ENCODE data around the gene TMEM9. TPM values are rescaled to one million over a fixed set of nuclear protein-coding genes. Genes with fewer than 3 reads are reported as not detected.

Gene TMEM9
- total and polyA plus RNA-seq, 10 donors: 21.5 to 50.3 (median 34.7) TPM

DNA sequence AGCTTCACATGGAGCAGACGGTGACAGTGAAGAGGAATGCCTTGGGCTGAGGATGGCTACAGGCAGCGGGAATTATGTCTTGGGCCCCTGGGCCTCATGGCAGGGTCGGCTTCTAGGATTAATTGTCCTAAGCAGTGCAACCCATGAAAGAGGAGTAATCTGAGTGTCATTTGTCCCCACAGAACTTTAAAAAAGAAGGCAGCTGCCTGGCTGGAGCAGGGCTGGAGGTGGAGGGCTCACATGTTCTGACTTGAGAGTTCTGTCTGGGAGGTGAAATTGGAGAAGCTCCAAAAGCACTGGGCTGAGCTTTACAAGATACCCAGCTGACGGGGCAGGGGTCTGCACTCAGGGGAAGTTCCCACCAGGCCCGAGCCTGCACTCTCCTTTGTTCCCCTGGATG lies 64.7 kb downstream of the TMEM9 start:
- peaks cover 0 to 13% (median 0%) of the 10 kb centered on the region in 7 donors for H3K27me3 ChIP-seq (replicated peaks in 1 of 7)
- intact Hi-C loops (cut with DNase I; ENCODE audit: low total_unique reads): no loop called here

DNA sequence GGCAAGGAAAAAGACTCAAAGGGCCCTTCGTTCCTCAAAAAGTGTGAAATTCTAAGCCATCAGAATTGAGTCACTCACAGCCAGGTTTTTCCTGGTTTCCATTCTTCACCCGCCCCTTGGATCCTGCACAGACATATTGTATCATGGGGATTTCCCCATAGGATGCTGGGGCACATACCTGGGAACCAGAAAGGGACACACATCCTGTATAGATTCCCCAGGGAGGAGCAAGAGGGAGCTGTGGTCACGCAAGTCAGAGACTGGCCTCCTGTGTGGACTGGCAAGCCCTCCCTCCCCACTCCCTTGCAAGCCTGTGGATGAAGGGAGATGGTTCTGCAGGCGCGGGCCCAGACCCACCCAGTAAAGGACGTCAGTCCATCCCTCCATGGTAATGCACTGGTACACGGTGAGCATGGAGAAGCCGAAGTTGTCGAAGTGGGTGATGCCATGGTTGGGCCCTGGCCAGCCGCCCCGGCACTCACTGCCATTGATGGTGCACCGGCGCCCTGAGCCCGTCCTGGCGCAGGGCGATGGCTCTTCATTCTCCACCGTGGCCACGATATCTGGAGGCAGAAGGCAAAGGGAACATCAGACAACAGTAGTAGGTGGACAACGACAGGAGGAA lies 65.3 kb downstream of the TMEM9 start:
- no peak for TF ChIP-seq POLR2AphosphoS5 (IDR thresholded peaks at IDR 0.05)
- TF ChIP-seq, protein P1, sequence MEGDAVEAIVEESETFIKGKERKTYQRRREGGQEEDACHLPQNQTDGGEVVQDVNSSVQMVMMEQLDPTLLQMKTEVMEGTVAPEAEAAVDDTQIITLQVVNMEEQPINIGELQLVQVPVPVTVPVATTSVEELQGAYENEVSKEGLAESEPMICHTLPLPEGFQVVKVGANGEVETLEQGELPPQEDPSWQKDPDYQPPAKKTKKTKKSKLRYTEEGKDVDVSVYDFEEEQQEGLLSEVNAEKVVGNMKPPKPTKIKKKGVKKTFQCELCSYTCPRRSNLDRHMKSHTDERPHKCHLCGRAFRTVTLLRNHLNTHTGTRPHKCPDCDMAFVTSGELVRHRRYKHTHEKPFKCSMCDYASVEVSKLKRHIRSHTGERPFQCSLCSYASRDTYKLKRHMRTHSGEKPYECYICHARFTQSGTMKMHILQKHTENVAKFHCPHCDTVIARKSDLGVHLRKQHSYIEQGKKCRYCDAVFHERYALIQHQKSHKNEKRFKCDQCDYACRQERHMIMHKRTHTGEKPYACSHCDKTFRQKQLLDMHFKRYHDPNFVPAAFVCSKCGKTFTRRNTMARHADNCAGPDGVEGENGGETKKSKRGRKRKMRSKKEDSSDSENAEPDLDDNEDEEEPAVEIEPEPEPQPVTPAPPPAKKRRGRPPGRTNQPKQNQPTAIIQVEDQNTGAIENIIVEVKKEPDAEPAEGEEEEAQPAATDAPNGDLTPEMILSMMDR (IDR thresholded peaks at IDR 0.05 in 8 of 11, conservative IDR thresholded peaks at IDR 0.05 in 3 of 11): no peak
- intact Hi-C loops (cut with DNase I; ENCODE audit: low total_unique reads): no loop called here
- Histone ChIP-seq H3K4me1 (no peaks in the 10 kb centered on the region), H3K27me3 (replicated peaks in 1 of 7) (peaks cover 0 to 13% (median 0%) of the 10 kb centered on the region in 7 donors), H3K9me3 (no peaks in the 10 kb centered on the region), H3K36me3 (no peaks in the 10 kb centered on the region), H3K27ac (no peak overlapping the region), H3K4me3 (no peak overlapping the region)
- DNase-seq: no peak
- 90 to 95% (median 93%) methylated on average over 19 of the region's 19 CpGs for WGBS, 5 donors

More for the DNA sequence above, 64.7 kb downstream of the TMEM9 start:
- H3K27ac ChIP-seq: no peak overlapping the region
- H3K4me1 ChIP-seq: no peaks in the 10 kb centered on the region
- 81 to 97% (median 86%) methylated on average over 5 of the region's 5 CpGs for WGBS, 5 donors
- H3K36me3 ChIP-seq: no peaks in the 10 kb centered on the region
- H3K4me3 ChIP-seq: no peak overlapping the region
- no peak for DNase-seq
- H3K9me3 ChIP-seq: no peaks in the 10 kb centered on the region
- TF ChIP-seq POLR2AphosphoS5 (IDR thresholded peaks at IDR 0.05) (no peak), POLR2A (IDR thresholded peaks at IDR 0.05) (no peak)
- TF ChIP-seq, protein P1 (IDR thresholded peaks at IDR 0.05 in 8 of 11, conservative IDR thresholded peaks at IDR 0.05 in 3 of 11): no peak

DNA sequence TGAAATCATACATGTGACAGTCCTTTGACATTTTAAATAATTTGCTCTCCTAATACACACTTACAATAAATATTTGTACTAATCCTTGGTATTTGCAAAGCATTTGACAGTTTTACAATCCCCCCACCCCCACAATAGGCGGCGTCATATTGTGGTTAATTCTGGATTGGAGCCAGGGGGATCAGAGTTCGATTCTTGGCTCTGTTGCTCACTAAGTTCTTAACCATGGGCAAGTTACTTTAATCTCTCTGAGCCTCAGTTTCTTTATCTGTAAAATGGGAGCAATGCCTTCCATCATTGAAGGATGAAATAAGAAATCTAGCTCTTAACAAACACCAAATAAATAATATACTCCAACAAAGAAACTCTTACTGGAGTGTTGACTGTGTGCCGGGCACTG lies 65.9 kb downstream of the TMEM9 start:
- Histone ChIP-seq H3K4me1 (no peaks in the 10 kb centered on the region), H3K36me3 (no peaks in the 10 kb centered on the region), H3K27me3 (replicated peaks in 1 of 7) (peaks cover 0 to 13% (median 0%) of the 10 kb centered on the region in 7 donors), H3K4me3 (no peak overlapping the region), H3K9me3 (no peaks in the 10 kb centered on the region), H3K27ac (no peak overlapping the region)
- DNase-seq: no peak
- WGBS, 5 donors: 56 to 72% (median 59%) methylated on average over 4 of the region's 4 CpGs
- TF ChIP-seq, protein P1 (IDR thresholded peaks at IDR 0.05 in 8 of 11, conservative IDR thresholded peaks at IDR 0.05 in 3 of 11): no peak
- TF ChIP-seq POLR2A (IDR thresholded peaks at IDR 0.05): no peak
- no peak for TF ChIP-seq POLR2AphosphoS5 (IDR thresholded peaks at IDR 0.05)
- intact Hi-C loops (cut with DNase I; ENCODE audit: low total_unique reads): no loop called here

DNA sequence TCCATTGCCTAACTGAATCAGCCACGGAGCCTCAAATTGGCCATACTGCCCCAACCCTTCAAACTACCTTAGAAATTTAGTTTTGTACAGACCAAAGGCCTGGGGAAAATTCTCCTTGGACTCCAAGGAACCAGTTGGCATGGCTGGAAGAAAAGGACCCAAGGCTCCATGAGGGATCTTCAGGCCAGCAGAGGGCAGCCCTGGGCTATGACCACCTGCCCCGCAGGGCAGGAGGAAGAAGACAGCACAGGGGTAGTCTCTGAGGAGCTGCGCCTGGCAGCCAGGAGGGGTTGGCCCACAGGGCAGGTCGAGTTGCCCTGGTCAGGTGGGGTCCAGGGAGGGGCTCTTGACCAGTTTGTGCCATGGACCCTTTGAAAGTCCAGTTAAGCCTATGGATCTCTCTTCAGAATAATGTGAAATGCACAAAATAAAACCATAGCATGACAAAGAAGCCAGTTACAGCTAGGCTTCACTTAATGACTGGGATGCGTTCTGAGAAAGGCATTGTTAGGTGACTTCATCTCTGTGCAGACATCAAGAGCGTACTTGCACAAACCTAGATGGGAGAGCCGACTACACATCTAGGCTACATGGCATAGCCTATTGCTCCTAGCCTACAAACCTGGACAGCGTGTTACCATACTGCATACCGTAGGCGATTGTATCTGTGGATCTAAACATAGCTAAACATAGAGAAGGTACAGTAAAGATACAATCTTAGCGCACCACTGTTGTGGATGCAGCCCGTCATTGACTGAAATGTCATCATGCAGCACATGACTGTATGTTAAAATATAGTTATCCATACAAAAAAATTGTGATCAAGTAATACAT lies 68.2 kb downstream of the TMEM9 start:
- no peaks in the 10 kb centered on the region for H3K9me3 ChIP-seq
- peaks cover 0 to 13% (median 0%) of the 10 kb centered on the region in 7 donors for H3K27me3 ChIP-seq (replicated peaks in 1 of 7)
- TF ChIP-seq POLR2AphosphoS5 (IDR thresholded peaks at IDR 0.05): no peak
- TF ChIP-seq, protein P1 (IDR thresholded peaks at IDR 0.05 in 8 of 11, conservative IDR thresholded peaks at IDR 0.05 in 3 of 11): peak in 8 of 11 experiments; percentile 21 to 64 (median 51)
- 67 to 78% (median 72%) methylated on average over 12 of the region's 12 CpGs for WGBS, 5 donors
- H3K4me1 ChIP-seq: no peaks in the 10 kb centered on the region
- H3K27ac ChIP-seq: no peak overlapping the region
- DNase-seq: no peak
- H3K36me3 ChIP-seq: no peaks in the 10 kb centered on the region
- no peak overlapping the region for H3K4me3 ChIP-seq
- intact Hi-C loops (cut with DNase I; ENCODE audit: low total_unique reads): no loop called here
